ENCODE data around the gene IL6R. TPM values are rescaled to one million over a fixed set of nuclear protein-coding genes. Genes with fewer than 3 reads are reported as not detected.

IL6R gene
- total RNA-seq (2022; extraction: Qiagen RNA extraction; ENCODE audit: low read depth) = 20.4 to 27.1 TPM (median 25.7 TPM) in 5 replicates

DNA sequence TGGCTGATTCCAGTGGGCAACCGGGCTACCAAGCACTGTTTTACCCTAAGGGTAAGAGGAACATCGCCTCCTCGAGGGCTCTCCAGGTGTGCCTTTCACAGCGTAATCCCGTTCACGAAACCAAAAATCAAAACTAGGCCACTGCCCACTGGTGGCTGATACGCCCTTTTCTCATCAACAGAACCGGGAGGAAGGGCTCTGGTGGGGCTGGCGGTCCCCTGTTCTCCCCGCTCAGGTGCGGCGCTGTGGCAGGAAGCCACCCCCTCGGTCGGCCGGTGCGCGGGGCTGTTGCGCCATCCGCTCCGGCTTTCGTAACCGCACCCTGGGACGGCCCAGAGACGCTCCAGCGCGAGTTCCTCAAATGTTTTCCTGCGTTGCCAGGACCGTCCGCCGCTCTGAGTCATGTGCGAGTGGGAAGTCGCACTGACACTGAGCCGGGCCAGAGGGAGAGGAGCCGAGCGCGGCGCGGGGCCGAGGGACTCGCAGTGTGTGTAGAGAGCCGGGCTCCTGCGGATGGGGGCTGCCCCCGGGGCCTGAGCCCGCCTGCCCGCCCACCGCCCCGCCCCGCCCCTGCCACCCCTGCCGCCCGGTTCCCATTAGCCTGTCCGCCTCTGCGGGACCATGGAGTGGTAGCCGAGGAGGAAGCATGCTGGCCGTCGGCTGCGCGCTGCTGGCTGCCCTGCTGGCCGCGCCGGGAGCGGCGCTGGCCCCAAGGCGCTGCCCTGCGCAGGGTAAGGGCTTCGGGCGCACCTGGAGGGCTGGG is at the start of gene IL6R:
TSS of gene IL6R (plus strand) at position 360 of the 763 bp plus-strand sequence. CDS start at position 647, 287 bp downstream.

DNA sequence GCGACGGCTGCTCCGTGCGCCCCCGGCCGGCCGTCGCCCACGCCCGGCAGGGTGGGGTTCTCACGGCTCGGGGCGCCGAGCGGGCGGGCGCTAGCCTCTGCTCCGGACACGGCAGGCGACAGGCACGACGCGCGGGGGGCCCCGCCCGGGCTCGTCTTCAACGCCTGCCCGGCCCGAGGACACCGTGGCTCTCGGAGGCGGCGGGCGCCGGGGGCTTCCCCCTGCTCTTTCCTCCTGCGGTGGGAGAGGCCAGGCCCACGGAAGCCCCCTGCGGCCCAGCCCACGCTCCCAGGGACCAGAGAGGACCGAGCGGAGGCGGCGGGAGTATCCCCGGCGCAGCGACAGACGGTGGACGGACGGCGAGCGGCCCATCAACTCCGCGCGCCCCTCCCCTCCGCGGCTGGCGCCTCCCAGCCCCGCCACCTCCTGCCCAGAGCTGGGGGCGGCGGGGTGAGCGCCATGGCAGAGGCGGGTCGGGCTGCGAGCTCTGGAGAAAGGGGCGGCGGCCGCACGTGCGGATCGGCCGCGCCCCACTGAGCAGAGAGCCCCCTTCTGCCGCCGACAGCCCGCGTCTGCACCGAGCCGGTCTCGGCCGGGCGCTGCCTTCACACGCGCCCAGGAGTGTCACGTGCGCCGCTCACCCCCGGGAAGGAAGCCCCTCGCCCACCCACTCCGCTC is 97.1 kb downstream of the IL6R start, which contains the start of the genes SHE and TDRD10:
TSS of gene SHE (minus strand) at position 347 of the 678 bp plus-strand sequence. CDS start 386 bp downstream, outside the sequence.
TSS of gene TDRD10 (plus strand) at position 154 of the 678 bp plus-strand sequence. CDS start 4,685 bp downstream, outside the sequence.

Other genes starting within 250 kb of the IL6R start
- 456 to 556 TPM (median 481 TPM) in 5 replicates for gene TPM3, start 213.2 kb upstream of the IL6R start, total RNA-seq (2022; extraction: Qiagen RNA extraction; ENCODE audit: low read depth)
- gene CFAP141, start 199.0 kb upstream of the IL6R start, total RNA-seq (2022; extraction: Qiagen RNA extraction; ENCODE audit: low read depth) = not detected in 5 replicates
- gene UBAP2L, start 184.4 kb upstream of the IL6R start, total RNA-seq (2022; extraction: Qiagen RNA extraction; ENCODE audit: low read depth) = 96.4 to 106 TPM (median 98.5 TPM) in 5 replicates
- gene HAX1, start 132.7 kb upstream of the IL6R start, total RNA-seq (2022; extraction: Qiagen RNA extraction; ENCODE audit: low read depth) = 90.3 to 113 TPM (median 94.3 TPM) in 5 replicates
- not detected in 5 replicates for gene AQP10, start 84.2 kb upstream of the IL6R start, total RNA-seq (2022; extraction: Qiagen RNA extraction; ENCODE audit: low read depth)
- gene ATP8B2, start 79.8 kb upstream of the IL6R start, total RNA-seq (2022; extraction: Qiagen RNA extraction; ENCODE audit: low read depth) = 27.9 to 41.8 TPM (median 36.3 TPM) in 5 replicates
- 0.07 to 0.16 TPM (median 0.08 TPM) in 3 of 5 replicates, not detected in the others for gene TDRD10, start 96.9 kb downstream of the IL6R start, total RNA-seq (2022; extraction: Qiagen RNA extraction; ENCODE audit: low read depth)
- gene SHE, start 97.1 kb downstream of the IL6R start, total RNA-seq (2022; extraction: Qiagen RNA extraction; ENCODE audit: low read depth) = 0.16 to 0.29 TPM (median 0.20 TPM) in 5 replicates
- 53.7 to 79.1 TPM (median 71.6 TPM) in 5 replicates for gene UBE2Q1, start 153.3 kb downstream of the IL6R start, total RNA-seq (2022; extraction: Qiagen RNA extraction; ENCODE audit: low read depth)
- 0.27 to 0.71 TPM (median 0.40 TPM) in 5 replicates for gene CHRNB2, start 162.4 kb downstream of the IL6R start, total RNA-seq (2022; extraction: Qiagen RNA extraction; ENCODE audit: low read depth)
- gene ADAR, start 202.8 kb downstream of the IL6R start, total RNA-seq (2022; extraction: Qiagen RNA extraction; ENCODE audit: low read depth) = 61.6 to 79.1 TPM (median 74.3 TPM) in 5 replicates

Data from A549 treated with GW870086 at 1 μM for 4 hours (cell line).